ENCODE measurements around the gene PAWR.

Gene PAWR

GRCh38 chr12:79614730-79615129 lies 76.0 kb downstream of the PAWR start:
- Histone ChIP-seq H3K4me2 (ENCODE audit: low read length) (no peak overlapping the region), H3K36me3 (ENCODE audit: control insufficient read depth, low read length) (peaks cover 61% of the 10 kb centered on the region), H3K4me1 (ENCODE audit: control insufficient read depth, low read length) (no peaks in the 10 kb centered on the region), H3K79me2 (ENCODE audit: control insufficient read depth, low read length) (peaks cover 46% of the 10 kb centered on the region), H3K9me2 (replicated peaks; ENCODE audit: control insufficient read depth, low read length) (no peaks in the 10 kb centered on the region), H3K9me3 (ENCODE audit: control insufficient read depth, insufficient read depth, low read length) (no peaks in the 10 kb centered on the region), H3K4me3 (ENCODE audit: low read length) (no peak overlapping the region), H3F3A (ENCODE audit: control insufficient read depth, insufficient read depth) (peaks cover 4% of the 10 kb centered on the region; the same call in 1 of the 2 replicates), H4K20me1 (ENCODE audit: control insufficient read depth, insufficient read depth, low read depth, low read length) (no peaks in the 10 kb centered on the region), H3K27me3 (ENCODE audit: control insufficient read depth, low read length) (no peaks in the 10 kb centered on the region), H3K27ac (ENCODE audit: low read depth, low read length) (no peak overlapping the region)
- TF ChIP-seq EZH2phosphoT487 (IDR thresholded peaks at IDR 0.05; ENCODE audit: borderline replicate concordance, low read length) (no peak), CTCF (IDR thresholded peaks at IDR 0.05; ENCODE audit: low read depth, low read length, poor library complexity, severe bottlenecking) (no peak)

- peaks cover 2% of the 10 kb centered on the region; the same call in 1 of the 2 replicates for H3F3A ChIP-seq (ENCODE audit: control insufficient read depth, insufficient read depth)
- no peaks in the 10 kb centered on the region for H3K9me2 ChIP-seq (replicated peaks; ENCODE audit: control insufficient read depth, low read length)
- peaks cover 22% of the 10 kb centered on the region for H3K36me3 ChIP-seq (ENCODE audit: control insufficient read depth, low read length)
- no peaks in the 10 kb centered on the region for H3K4me1 ChIP-seq (ENCODE audit: control insufficient read depth, low read length)
- no peaks in the 10 kb centered on the region for H3K9me3 ChIP-seq (ENCODE audit: control insufficient read depth, insufficient read depth, low read length)
- no peak for TF ChIP-seq EZH2phosphoT487 (IDR thresholded peaks at IDR 0.05; ENCODE audit: borderline replicate concordance, low read length)
- no peak for TF ChIP-seq CTCF (IDR thresholded peaks at IDR 0.05; ENCODE audit: low read depth, low read length, poor library complexity, severe bottlenecking)
- no peak overlapping the region for H3K27ac ChIP-seq (ENCODE audit: low read depth, low read length)
- no peak overlapping the region for H3K4me3 ChIP-seq (ENCODE audit: low read length)
- H4K20me1 ChIP-seq (ENCODE audit: control insufficient read depth, insufficient read depth, low read depth, low read length), result no peaks in the 10 kb centered on the region; the same call in 1 of the 2 replicates
- no peaks in the 10 kb centered on the region for H3K27me3 ChIP-seq (ENCODE audit: control insufficient read depth, low read length)
- H3K4me2 ChIP-seq (ENCODE audit: low read length), result no peak overlapping the region
- peaks cover 34% of the 10 kb centered on the region for H3K79me2 ChIP-seq (ENCODE audit: control insufficient read depth, low read length)
Observed at GRCh38 chr12:79601908-79602307, 88.9 kb downstream of the PAWR start.

- H3K36me3 ChIP-seq (ENCODE audit: control insufficient read depth, low read length), result peaks cover 27% of the 10 kb centered on the region
- no peaks in the 10 kb centered on the region; the same call in 1 of the 2 replicates for H4K20me1 ChIP-seq (ENCODE audit: control insufficient read depth, insufficient read depth, low read depth, low read length)
- H3K27ac ChIP-seq (ENCODE audit: low read depth, low read length), result no peak overlapping the region
- TF ChIP-seq CTCF (IDR thresholded peaks at IDR 0.05; ENCODE audit: low read depth, low read length, poor library complexity, severe bottlenecking) (no peak), EZH2phosphoT487 (IDR thresholded peaks at IDR 0.05; ENCODE audit: borderline replicate concordance, low read length) (no peak)
- H3F3A ChIP-seq (ENCODE audit: control insufficient read depth, insufficient read depth), result no peaks in the 10 kb centered on the region
- no peaks in the 10 kb centered on the region for H3K27me3 ChIP-seq (ENCODE audit: control insufficient read depth, low read length)
- peaks cover 14% of the 10 kb centered on the region for H3K79me2 ChIP-seq (ENCODE audit: control insufficient read depth, low read length)
- no peaks in the 10 kb centered on the region for H3K9me3 ChIP-seq (ENCODE audit: control insufficient read depth, insufficient read depth, low read length)
- no peaks in the 10 kb centered on the region for H3K4me1 ChIP-seq (ENCODE audit: control insufficient read depth, low read length)
- H3K4me3 ChIP-seq (ENCODE audit: low read length), result no peak overlapping the region
- H3K4me2 ChIP-seq (ENCODE audit: low read length), result no peak overlapping the region
- H3K9me2 ChIP-seq (replicated peaks; ENCODE audit: control insufficient read depth, low read length), result no peaks in the 10 kb centered on the region
Observed at GRCh38 chr12:79597910-79598309, 92.9 kb downstream of the PAWR start.

All from DOHH2 (cell line).